ENCODE results near the gene WDR4.
"Not testable (repeated sequence)": the region's sequence is repeated elsewhere in the genome, so short reads cannot be mapped to it uniquely, and the experiment has no call there.

Gene WDR4

GRCh38 chr21:42841916-42842655, 37.3 kb downstream of the WDR4 start:
- not testable (repeated sequence) for DNase-seq (ENCODE audit: low read depth, low spot score); H3K27ac ChIP-seq

- no peak for DNase-seq (ENCODE audit: low read depth, low spot score)
- H3K27ac ChIP-seq = no peak overlapping the region
Measured at GRCh38 chr21:42841156-42841915, 38.0 kb downstream of the WDR4 start.

- no peak overlapping the region for H3K27ac ChIP-seq
- DNase-seq (ENCODE audit: low read depth, low spot score) = no peak
Measured at GRCh38 chr21:42840411-42841155, 38.8 kb downstream of the WDR4 start.

- no peak for DNase-seq (ENCODE audit: low read depth, low spot score)
- no peak overlapping the region for H3K27ac ChIP-seq
Measured at GRCh38 chr21:42839271-42840231, 39.8 kb downstream of the WDR4 start.

- not testable (repeated sequence) for H3K27ac ChIP-seq; DNase-seq (ENCODE audit: low read depth, low spot score)
Measured at GRCh38 chr21:42838212-42838690, 41.1 kb downstream of the WDR4 start.

GRCh38 chr21:42837421-42838211, 41.7 kb downstream of the WDR4 start:
- DNase-seq (ENCODE audit: low read depth, low spot score) = no peak
- H3K27ac ChIP-seq = no peak overlapping the region

GRCh38 chr21:42836767-42837301, 42.5 kb downstream of the WDR4 start:
- DNase-seq (ENCODE audit: low read depth, low spot score) = no peak
- no peak overlapping the region for H3K27ac ChIP-seq

- H3K27ac ChIP-seq = no peak overlapping the region
- no peak for DNase-seq (ENCODE audit: low read depth, low spot score)
Measured at GRCh38 chr21:42836402-42836666, 43.0 kb downstream of the WDR4 start.

GRCh38 chr21:42835611-42836401, 43.5 kb downstream of the WDR4 start:
- DNase-seq (ENCODE audit: low read depth, low spot score) = no peak
- H3K27ac ChIP-seq = no peak overlapping the region

- H3K27ac ChIP-seq = no peak overlapping the region
- DNase-seq (ENCODE audit: low read depth, low spot score) = no peak
Measured at GRCh38 chr21:42835211-42835610, 44.1 kb downstream of the WDR4 start.

GRCh38 chr21:42834726-42835191, 44.6 kb downstream of the WDR4 start:
- DNase-seq (ENCODE audit: low read depth, low spot score) = no peak
- no peak overlapping the region for H3K27ac ChIP-seq

- no peak overlapping the region for H3K27ac ChIP-seq
- no peak for DNase-seq (ENCODE audit: low read depth, low spot score)
Measured at GRCh38 chr21:42833859-42834725, 45.2 kb downstream of the WDR4 start.

- DNase-seq (ENCODE audit: low read depth, low spot score) = no peak
- H3K27ac ChIP-seq = no peak overlapping the region
Measured at GRCh38 chr21:42833439-42833815, 45.9 kb downstream of the WDR4 start.

- DNase-seq (ENCODE audit: low read depth, low spot score); H3K27ac ChIP-seq: not testable (repeated sequence)
Measured at GRCh38 chr21:42832321-42832630, 47.1 kb downstream of the WDR4 start.

- no peak for DNase-seq (ENCODE audit: low read depth, low spot score)
- H3K27ac ChIP-seq = no peak overlapping the region
Measured at GRCh38 chr21:42830456-42831455, 48.6 kb downstream of the WDR4 start.

GRCh38 chr21:42829954-42830353, 49.4 kb downstream of the WDR4 start:
- no peak overlapping the region for H3K27ac ChIP-seq
- no peak for DNase-seq (ENCODE audit: low read depth, low spot score)

Data from epithelial cell of prostate (primary cell).